CD4-positive, alpha-beta T cell (primary cell): Measurements from ENCODE around the gene AKR1C1. TPM values are rescaled to one million over a fixed set of nuclear protein-coding genes. Genes with fewer than 3 reads are reported as not detected.
"Not testable (repeated sequence)": the region's sequence is repeated elsewhere in the genome, so short reads cannot be mapped to it uniquely, and the experiment has no call there.

Source experiments
- ATAC-seq: fragments of 200-7000 bp; cut with Tn5 transposase; one replicate; pipeline ENCODE4 v1.10.0; 2022; ENCODE audit warnings: mild to moderate bottlenecking; ENCODE audit not compliant: poor library complexity
- CTCF ChIA-PET: fragments of 350-600 bp; sonication (Branson Sonifier 250); formaldehyde crosslinking; loops from one replicate; lab custom pipeline; 2021; ENCODE audit warnings: antibody characterized with exemption, inconsistent platforms; lab: Charles Lee
- POLR2A ChIA-PET: fragments of 350-600 bp; sonication (Branson Sonifier 250); formaldehyde crosslinking; loops from one replicate; lab custom pipeline; 2021; ENCODE audit warnings: antibody characterized with exemption, inconsistent platforms; lab: Charles Lee
- DNase-seq, 14 experiments: peaks; one replicate each; pipeline ENCODE4 v3.0.0-alpha.2; 2013 to 2020; ENCODE audit warnings: mixed read lengths in 2 of 14
- H3K27ac ChIP-seq, 2 donors: one replicate each; pipeline versions ENCODE4 v1.5.1 to v1.7.0; 2013; ENCODE audit warnings: low read length in 2 of 2, low read depth in 1 of 2, mild to moderate bottlenecking in 1 of 2
- H3K27me3 ChIP-seq, 2 experiments: 1 replicate in 1 of 2; 2 replicates in 1 of 2; pipeline versions ENCODE4 v1.6.1 to v1.7.0; 2013; ENCODE audit warnings: low read length in 2 of 2, control low read depth in 1 of 2, mild to moderate bottlenecking in 1 of 2, moderate library complexity in 1 of 2; ENCODE audit not compliant: insufficient read depth in 2 of 2, control insufficient read depth in 1 of 2
- H3K36me3 ChIP-seq: one replicate; pipeline ENCODE4 v1.6.1; 2013; ENCODE audit warnings: low read length, control low read depth; ENCODE audit not compliant: insufficient read depth
- H3K4me1 ChIP-seq: one replicate; pipeline ENCODE4 v1.6.1; 2013; ENCODE audit warnings: low read length, control low read depth; ENCODE audit not compliant: insufficient read depth
- H3K4me3 ChIP-seq: one replicate; pipeline ENCODE4 v1.5.1; 2013; ENCODE audit warnings: mild to moderate bottlenecking, low read length, moderate library complexity
- H3K9me3 ChIP-seq, 2 experiments: 1 replicate in 1 of 2; 2 replicates in 1 of 2; pipeline versions ENCODE4 v1.6.1 to v1.7.0; 2013; ENCODE audit warnings: low read length in 2 of 2, mild to moderate bottlenecking in 2 of 2, control low read depth in 1 of 2, moderate library complexity in 1 of 2; ENCODE audit not compliant: control insufficient read depth in 1 of 2, insufficient read depth in 1 of 2
- H3K27ac Mint-ChIP-seq: one replicate; pipeline ENCODE4 v1.8.0; 2020; ENCODE audit warnings: mixed read lengths
- H3K27me3 Mint-ChIP-seq: one replicate; pipeline ENCODE4 v1.8.0; 2021; ENCODE audit warnings: mixed read lengths
- H3K36me3 Mint-ChIP-seq: one replicate; pipeline ENCODE4 v1.8.0; 2021; ENCODE audit warnings: low read depth, mixed read lengths
- H3K4me1 Mint-ChIP-seq: one replicate; pipeline ENCODE4 v1.8.0; 2021; ENCODE audit warnings: low read depth, mixed read lengths
- H3K4me3 Mint-ChIP-seq: one replicate; pipeline ENCODE4 v1.8.0; 2020; ENCODE audit warnings: mild to moderate bottlenecking, mixed read lengths
- H3K9me3 Mint-ChIP-seq: one replicate; pipeline ENCODE4 v1.8.0; 2020; ENCODE audit warnings: mixed read lengths
- intact Hi-C, 2 experiments: fragments of 100-400 bp; cut with DNase I in 1 of 2; cut with micrococcal nuclease in 1 of 2; formaldehyde crosslinking; loops; one replicate each; pipeline versions ENCODE4 v1.15.1 to v1.9.0; 2023 to 2025; cut with DNase I, micrococcal nuclease
- total RNA-seq, 174 experiments: library from RNA in 2 of 174; stranded (reverse) in 2 of 174; gene quantifications; one replicate each; pipeline ENCODE4 v1.2.3 and lab custom pipeline; 2021 to 2026
- TF ChIP-seq, protein P1 (sequence below): fragments of 200-600 bp; IDR thresholded peaks from one replicate; pipeline ENCODE4 v1.8.0; 2022; ENCODE audit warnings: antibody characterized with exemption, mild to moderate bottlenecking

The AKR1C1 gene
- total RNA-seq, 2 experiments from 2014 or later, result 1.6 to 2.6 TPM

DNA sequence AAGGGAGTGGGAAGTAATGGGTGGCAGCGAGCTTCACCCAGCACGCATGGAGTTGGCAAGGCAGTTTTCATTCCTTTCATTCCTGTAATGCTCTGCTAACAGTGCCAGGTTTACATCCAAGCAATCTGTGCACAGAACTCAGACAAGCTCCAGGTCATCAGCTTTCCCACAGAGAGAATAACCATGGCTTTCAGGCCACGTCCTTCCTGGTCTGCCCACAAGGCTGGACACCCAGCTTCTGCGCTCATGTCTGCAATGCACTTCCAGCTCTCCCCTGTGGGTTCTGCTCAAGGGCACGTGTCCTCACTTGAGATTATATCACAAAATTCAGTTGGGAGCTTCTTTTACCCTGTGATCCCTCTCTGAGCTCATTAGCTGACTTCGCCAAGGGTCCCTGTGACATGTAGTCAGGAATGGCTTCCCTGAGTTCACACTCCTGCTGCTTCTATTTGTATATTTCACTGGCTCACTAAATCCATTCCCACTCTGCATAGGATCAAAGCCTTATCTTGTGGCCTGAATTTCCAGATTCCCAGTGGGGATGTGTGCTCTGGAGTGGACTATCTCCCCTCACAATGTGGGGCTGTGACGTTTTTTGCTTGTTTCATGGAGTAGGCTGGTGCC is 21.9 kb downstream of the AKR1C1 start:
- Histone ChIP-seq H3K27me3 (no peaks in the 10 kb centered on the region), H3K27ac (no peak overlapping the region), H3K4me3 (no peak overlapping the region), H3K9me3 (no peaks in the 10 kb centered on the region), H3K4me1 (no peaks in the 10 kb centered on the region), H3K36me3 (no peaks in the 10 kb centered on the region)
- ATAC-seq (no peak), DNase-seq (no peak)
- Mint-ChIP-seq H3K4me1 (no peaks in the 10 kb centered on the region), H3K36me3 (no peaks in the 10 kb centered on the region), H3K4me3 (no peak overlapping the region), H3K27ac (no peak overlapping the region), H3K9me3 (no peaks in the 10 kb centered on the region), H3K27me3 (no peaks in the 10 kb centered on the region)
- TF ChIP-seq, protein P1, sequence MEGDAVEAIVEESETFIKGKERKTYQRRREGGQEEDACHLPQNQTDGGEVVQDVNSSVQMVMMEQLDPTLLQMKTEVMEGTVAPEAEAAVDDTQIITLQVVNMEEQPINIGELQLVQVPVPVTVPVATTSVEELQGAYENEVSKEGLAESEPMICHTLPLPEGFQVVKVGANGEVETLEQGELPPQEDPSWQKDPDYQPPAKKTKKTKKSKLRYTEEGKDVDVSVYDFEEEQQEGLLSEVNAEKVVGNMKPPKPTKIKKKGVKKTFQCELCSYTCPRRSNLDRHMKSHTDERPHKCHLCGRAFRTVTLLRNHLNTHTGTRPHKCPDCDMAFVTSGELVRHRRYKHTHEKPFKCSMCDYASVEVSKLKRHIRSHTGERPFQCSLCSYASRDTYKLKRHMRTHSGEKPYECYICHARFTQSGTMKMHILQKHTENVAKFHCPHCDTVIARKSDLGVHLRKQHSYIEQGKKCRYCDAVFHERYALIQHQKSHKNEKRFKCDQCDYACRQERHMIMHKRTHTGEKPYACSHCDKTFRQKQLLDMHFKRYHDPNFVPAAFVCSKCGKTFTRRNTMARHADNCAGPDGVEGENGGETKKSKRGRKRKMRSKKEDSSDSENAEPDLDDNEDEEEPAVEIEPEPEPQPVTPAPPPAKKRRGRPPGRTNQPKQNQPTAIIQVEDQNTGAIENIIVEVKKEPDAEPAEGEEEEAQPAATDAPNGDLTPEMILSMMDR, result no peak
- CTCF ChIA-PET, result no interaction called here
- intact Hi-C loops, result no loop called here
- POLR2A ChIA-PET, result no interaction called here

DNA sequence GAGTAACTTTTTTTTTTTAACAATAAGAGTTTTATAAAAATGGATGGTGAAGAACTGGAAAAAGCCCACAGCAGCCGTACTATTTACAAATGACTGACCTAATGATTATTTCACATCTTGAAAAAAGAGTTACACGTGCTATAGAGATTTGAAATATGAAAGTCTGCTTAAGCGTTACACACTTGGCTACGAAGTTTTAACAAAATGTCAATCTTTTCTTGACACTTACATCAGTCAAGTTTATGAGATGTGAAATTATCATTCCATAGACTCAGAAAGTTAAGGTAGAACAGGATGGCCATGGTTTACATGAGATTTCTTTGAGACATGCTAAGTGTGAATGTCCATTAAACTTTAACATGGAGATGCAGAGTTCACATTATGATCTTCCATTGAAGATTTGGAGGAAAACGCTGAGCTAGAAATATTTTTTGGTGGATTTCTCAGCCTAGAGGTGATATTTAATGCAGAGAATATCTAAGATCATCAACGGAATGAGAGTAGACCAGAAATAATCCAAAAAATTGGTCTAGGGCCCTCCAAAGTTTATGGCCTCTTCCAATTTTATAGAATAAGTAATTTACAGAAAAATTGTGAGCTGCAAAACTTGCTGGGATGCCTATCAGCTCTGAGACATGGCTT is 24.9 kb downstream of the AKR1C1 start:
- H3K27ac ChIP-seq, H3K4me3 Mint-ChIP-seq, ATAC-seq, H3K27me3 Mint-ChIP-seq, H3K4me1 Mint-ChIP-seq, DNase-seq, H3K4me3 ChIP-seq, POLR2A ChIA-PET, H3K4me1 ChIP-seq, H3K27me3 ChIP-seq, intact Hi-C loops, CTCF ChIA-PET, H3K9me3 Mint-ChIP-seq, H3K27ac Mint-ChIP-seq, H3K36me3 Mint-ChIP-seq, H3K36me3 ChIP-seq, H3K9me3 ChIP-seq: not testable (repeated sequence)

DNA sequence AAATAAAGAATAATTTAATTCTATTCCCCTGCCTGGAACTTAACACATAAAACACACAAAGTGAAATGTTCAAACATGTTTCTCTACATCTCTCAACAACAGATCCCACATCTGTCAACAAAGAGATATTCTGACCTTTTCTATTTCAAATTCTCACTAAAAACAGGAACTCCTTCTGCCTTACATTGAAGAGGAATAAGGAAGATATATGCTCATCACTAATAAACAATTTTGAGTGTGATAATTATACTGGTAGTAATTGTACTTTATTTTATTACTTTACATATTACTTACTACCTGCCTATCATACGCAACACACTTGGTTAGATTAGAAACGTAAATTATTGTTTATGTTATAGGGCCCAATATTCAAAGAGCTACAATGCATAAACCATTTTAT is 27.0 kb downstream of the AKR1C1 start:
- TF ChIP-seq, protein P1, result no peak
- CTCF ChIA-PET, result no interaction called here

DNA sequence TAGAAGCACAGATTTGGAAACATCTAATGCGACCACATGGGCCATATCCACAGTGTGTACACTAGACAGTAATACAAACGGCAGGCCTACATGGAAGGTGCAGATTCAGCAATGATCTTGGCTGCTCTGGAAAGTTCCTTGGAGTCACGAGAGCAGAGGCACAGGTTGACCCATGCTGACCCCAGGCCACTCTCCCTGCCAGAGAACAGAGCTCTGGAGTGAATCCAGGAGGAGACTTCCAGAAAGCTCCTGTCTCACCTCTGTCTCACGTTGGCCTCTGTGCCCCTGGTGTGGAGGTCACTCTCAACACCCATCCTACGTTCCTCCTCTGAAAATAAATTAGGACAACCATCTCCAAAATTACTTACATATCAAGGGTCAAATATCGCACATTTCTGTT is 28.2 kb downstream of the AKR1C1 start:
- H3K36me3 ChIP-seq, H3K4me3 ChIP-seq, H3K27me3 Mint-ChIP-seq, DNase-seq, H3K4me1 Mint-ChIP-seq, H3K27ac ChIP-seq, H3K4me3 Mint-ChIP-seq, H3K9me3 Mint-ChIP-seq, H3K27ac Mint-ChIP-seq, intact Hi-C loops, POLR2A ChIA-PET, H3K36me3 Mint-ChIP-seq, CTCF ChIA-PET, H3K9me3 ChIP-seq, H3K4me1 ChIP-seq, ATAC-seq, H3K27me3 ChIP-seq: not testable (repeated sequence)

More for the DNA sequence above, 27.0 kb downstream of the AKR1C1 start:
- Histone ChIP-seq H3K36me3 (no peaks in the 10 kb centered on the region), H3K4me3 (no peak overlapping the region), H3K4me1 (no peaks in the 10 kb centered on the region), H3K9me3 (no peaks in the 10 kb centered on the region), H3K27me3 (no peaks in the 10 kb centered on the region), H3K27ac (no peak overlapping the region)
- Mint-ChIP-seq H3K27me3 (no peaks in the 10 kb centered on the region), H3K36me3 (no peaks in the 10 kb centered on the region), H3K4me3 (no peak overlapping the region), H3K9me3 (no peaks in the 10 kb centered on the region), H3K27ac (no peak overlapping the region), H3K4me1 (no peaks in the 10 kb centered on the region)
- intact Hi-C loops, result no loop called here
- ATAC-seq (no peak), DNase-seq (no peak)
- POLR2A ChIA-PET, result no interaction called here

DNA sequence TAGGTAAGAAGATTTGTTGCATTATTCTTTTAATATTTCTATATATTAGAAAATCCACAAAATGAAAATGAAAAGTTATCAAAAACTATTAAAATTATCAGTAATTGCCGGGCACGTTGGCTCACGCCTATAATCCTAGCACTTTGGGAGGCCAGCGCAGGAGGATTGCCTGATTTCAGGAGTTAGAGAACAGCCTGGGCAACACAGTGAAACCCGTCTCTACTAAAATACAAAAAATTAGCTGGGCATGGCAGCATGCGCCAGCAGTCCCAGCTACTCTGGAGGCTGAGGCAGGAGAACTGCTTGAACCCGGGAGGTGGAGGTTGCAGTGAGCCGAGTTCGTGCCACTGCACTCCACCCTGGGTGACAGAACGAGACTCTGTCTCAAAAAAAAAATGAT is 29.3 kb downstream of the AKR1C1 start:
- H3K36me3 ChIP-seq, H3K9me3 Mint-ChIP-seq, H3K27me3 ChIP-seq, H3K27ac ChIP-seq, CTCF ChIA-PET, DNase-seq, H3K4me1 ChIP-seq, H3K36me3 Mint-ChIP-seq, H3K4me3 ChIP-seq, H3K4me1 Mint-ChIP-seq, H3K27ac Mint-ChIP-seq, intact Hi-C loops, H3K4me3 Mint-ChIP-seq, H3K9me3 ChIP-seq, POLR2A ChIA-PET, H3K27me3 Mint-ChIP-seq, ATAC-seq: not testable (repeated sequence)

DNA sequence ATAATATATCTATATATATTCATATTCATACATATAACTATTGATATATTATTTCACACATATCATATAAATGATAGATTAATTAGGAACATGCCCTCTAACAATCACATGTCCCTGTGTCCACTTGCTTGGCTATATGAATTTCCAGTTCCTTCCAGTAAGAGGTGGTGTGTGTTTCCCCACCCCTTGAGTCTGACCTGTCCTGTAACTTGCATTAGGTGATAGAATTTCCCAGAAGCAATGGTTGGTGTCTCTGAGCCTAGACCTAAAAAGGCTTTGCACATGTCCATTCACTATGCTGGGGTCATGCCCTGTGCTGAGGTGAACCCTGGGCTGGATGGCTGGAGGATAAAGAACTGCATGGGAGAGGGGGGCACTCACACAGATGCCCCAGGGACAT is 31.0 kb downstream of the AKR1C1 start:
- H3K27ac ChIP-seq, H3K4me3 Mint-ChIP-seq, H3K27me3 Mint-ChIP-seq, H3K36me3 Mint-ChIP-seq, ATAC-seq, CTCF ChIA-PET, H3K4me1 Mint-ChIP-seq, H3K4me1 ChIP-seq, intact Hi-C loops, H3K4me3 ChIP-seq, H3K36me3 ChIP-seq, H3K27ac Mint-ChIP-seq, POLR2A ChIA-PET, H3K27me3 ChIP-seq, DNase-seq, H3K9me3 ChIP-seq, H3K9me3 Mint-ChIP-seq: not testable (repeated sequence)
